Inflammatory macrophage (primary cell): ENCODE results near the gene RNF44.

Source experiments
- DNase-seq, 2 donors: peaks; one replicate each; pipeline ENCODE4 v3.0.0-alpha.2; 2020 to 2022

The RNF44 gene

DNA sequence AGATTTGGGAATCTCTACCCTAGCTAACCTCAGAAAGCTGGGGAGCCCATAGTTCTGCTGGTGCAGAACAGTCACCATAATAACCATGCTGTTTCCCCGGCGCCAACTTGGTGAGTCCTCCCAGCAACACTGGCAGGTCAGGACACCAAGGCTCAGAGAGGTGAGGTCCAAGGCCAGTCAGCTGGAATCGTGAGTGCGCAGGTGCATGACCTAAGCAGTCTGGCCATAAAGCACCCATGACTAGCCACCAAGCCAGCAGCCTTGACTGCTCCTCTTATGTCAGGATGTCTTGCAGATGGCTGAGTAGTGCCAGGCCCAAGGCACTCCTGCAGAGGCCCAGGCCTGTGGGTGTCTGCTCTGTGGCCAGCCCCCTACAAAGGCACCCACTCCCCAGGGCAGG, 2.6 kb downstream of the RNF44 start:
- DNase-seq, result no peak

DNA sequence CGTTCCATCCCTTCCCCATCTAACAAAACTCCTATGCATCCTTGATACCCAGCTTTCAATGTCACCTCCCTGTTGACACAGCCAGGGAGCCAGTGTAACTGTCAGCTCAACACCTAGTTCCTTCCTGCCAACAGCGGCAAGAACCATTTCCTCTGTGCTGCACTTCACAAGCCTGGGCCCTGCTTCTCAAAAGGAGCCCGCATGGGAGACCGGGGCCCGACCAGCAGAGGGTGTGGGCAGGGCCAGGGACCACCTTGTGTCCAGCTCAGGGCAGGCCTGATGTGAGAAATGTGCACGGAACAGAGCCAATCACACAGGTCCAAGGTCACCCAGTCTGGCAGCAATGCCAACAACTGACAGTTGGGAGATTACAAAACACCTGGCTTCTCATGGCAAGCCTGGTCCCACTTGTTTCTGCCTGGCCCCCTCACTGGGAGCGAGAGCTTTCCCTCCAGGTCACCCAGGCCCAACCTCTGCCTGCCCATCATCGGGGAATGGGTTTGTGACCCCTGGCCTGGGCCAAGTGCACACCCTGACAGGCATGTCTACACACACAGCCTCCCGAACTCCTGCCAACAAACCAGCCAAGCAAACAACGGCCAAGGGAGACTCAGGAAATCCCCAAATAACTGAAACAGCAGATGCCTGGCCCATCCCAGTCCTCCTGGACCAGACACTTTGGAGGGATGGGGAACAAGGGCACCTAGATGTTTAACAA, 3.1 kb downstream of the RNF44 start:
- peak in 1 of 2 donors; percentile 22 for DNase-seq

DNA sequence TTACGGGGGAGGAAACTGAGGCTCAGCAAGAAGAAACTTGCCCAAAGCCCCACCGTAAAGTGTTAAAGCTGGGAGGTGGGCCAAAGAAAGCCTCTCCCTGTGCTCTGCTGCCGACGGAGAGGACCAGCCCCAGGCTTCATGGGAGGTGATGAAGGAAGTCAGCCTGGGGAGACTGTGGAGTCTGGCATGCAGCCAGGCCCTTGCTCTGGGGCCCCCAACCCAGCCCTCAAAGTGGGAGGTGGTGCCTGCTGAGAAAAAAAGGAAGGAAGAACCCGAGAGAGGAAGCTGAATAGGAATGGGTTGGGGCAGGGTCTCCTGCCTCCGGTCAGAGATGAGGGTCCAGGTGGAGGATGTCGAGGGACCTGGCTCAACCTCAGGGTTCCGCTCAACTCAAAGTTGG, 3.8 kb downstream of the RNF44 start:
- DNase-seq, result peak; percentile 31 to 43

DNA sequence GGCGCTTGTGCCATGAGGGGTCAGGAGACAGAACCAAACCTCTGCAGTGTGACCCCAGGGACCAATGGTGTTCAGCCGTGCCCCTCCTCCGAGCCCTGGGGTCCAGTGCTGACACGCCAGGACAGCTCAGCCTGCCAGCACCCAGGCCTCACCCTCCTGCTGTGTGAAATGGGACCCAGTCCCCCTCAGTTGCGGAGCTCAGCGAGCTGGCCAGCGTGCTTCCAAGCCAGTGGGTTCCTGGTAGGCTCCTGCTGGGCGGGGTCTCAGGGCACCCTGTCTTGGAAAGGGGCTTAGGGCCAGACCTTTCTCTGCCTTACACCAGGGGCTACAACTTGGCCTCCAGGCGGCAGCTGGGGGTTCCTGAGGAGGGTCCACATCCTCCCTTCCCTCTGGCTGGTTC, 4.4 kb downstream of the RNF44 start:
- no peak for DNase-seq

DNA sequence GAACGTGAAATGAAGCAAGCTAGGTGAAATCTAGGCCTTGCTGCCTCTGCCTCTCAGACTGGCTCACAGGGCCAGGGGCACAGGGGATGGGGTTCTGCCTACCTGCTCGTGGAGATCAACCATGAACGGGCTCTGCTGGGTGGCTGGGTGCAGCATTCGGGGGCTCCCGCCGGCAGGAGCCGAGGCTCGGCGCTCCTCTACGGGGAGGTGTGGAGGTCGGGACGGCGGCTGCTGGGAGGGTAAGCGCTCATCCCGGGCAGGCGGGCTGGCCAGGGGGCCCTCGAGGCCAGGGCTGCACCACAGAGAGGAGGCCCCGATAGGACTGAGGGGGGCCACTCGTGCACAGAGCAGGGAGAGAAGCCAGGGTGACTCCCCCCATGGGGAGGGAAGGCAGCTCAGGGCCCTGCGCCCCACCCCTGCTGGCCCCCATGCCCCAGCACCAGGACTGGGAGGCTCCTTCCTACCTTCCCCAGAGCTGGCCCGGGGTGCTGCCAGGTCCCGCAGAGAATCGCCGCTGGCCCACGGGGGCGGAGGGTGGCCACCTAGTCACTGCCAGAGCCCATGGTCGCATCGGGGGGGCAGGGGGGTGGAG, 5.2 kb downstream of the RNF44 start:
- no peak for DNase-seq

DNA sequence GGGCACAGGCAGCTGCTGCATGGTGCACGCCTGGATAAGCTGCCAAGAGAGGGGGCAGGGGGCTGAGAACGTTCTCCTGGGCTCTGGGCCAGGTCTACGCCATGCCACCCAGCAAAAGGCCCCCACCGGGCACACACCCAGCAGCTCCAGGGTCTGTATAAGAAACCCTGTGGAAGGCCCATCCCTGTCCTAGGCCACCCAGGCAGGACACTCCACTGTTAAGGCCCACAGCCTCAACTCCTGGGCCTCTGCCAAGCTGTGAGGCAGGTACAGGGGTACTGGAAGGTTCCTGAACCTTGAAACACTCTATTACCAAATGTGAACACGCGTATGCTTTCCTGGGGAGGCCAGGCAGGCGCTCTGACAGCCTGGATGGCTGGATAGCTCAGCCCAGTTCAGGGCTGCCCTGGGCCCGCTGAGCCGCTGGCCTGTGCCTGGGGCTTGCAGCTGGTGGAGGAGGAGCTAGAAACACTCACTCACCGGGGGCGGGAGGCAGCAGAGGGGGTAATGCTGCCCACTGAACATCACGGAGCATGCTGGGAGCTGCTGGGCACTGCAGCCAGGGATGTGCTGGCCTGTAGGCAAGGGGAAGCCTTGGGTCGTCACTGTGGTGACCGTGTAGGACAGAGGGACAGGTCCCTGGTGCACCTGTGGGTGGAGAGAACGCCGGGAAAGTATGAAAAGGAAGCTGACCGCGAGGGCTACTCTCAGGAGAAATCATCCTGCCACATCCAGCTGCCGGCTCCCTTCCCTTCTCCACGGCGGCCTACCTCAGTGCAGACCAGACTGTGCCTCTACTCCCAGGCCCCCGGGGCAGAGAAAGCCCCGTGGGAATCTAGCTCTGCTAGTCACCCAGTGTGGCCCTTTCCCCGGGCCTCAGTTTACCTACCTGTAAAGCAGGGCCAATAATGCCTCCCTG, 6.0 kb downstream of the RNF44 start:
- DNase-seq, result peak in 1 of 2 donors; percentile 29

DNA sequence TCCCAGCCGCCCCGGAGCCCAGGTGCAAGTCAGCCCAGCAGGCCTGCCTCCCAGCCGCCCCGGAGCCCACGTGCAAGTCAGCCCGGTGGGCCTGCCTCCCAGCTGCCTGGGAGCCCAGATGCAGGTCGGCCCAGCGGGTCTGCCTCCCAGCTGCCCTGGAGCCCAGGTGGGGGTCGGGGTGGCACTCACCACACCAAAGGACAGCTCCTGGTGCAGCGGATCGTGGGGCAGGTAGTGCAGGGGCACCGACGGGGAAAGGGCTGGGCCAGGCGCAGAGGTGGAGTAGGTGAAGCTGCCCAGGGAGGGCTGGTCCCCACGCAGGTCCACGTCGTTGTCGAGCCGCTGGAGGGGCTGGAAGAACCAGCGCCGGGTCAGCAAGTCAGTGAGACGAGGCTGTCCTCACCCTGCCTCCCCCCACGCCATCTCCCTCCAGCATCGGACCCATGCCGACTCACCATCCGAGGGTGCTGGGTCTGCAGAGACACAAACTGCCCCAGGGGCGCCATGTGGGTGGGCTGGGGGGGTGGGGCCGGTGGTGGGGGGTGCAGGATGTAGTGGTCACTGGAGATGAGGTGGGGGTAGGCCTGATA, 6.7 kb downstream of the RNF44 start:
- DNase-seq, result no peak

DNA sequence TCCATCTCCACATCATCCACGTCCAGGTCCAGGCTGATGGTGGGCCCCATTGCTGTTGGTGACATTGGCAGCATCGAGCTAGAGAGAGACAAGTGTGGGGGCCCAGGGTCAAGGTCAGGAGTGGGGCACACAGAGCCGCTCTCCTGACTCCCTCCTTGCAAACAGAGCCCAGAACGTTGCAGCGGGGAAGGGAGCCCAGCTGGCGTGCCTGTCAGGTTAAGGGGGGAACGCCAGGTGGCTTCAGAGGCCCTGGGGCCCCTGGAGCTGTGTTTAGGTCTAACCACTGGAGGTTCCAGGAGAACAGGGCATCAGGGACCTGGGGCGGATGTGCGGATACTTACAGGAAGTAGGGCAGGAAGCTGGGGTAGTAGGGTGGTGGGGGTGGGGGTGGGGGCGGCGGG, 7.5 kb downstream of the RNF44 start:
- DNase-seq, result no peak

DNA sequence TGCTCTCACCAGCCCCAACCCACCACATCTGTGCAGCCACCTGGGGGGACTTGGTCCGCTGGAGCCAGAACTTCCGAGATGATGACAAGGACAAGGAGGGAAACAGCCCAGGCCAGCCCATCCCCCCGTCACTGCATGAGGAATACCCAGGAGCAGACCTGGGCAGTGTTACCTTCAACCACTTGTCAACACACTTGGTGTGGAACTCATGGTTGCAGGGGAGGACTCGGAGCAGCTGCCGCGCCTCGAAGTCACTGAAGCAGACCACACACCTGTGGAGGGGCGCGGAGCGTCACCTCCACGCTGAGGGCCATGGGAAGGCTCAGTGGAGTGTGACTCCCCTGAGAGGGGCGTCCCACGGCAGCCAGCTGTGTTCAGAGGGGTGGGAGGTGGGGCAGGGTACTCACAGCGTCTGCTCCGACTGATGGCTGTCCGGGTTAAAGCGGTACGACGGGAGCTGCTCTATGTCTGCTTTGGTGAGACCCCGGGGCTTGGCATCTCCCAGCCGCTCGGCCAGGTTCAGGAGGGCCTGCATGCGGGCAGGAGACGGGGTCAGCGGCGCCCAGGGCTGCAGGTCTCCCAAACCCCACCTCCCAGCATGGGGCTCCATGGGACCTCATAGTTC, 8.0 kb downstream of the RNF44 start:
- no peak for DNase-seq

DNA sequence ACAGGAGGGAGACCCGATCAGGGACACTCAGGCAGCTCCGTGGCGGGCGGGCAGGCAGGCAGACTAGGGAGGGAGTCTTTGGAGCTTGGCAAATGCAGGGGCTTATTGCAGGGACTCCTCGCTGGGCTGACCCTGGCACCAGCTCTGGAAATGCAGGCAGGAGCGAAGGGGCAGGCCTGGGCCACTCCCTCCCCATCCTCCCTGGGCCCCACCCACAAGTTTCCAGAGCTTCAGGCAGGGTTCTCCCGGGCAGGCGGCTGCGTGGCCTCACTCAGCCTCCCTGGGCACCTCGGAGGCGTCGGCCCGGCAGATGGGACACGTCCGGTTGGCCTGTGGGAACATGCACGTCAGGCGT, 8.5 kb downstream of the RNF44 start:
- no peak for DNase-seq

DNA sequence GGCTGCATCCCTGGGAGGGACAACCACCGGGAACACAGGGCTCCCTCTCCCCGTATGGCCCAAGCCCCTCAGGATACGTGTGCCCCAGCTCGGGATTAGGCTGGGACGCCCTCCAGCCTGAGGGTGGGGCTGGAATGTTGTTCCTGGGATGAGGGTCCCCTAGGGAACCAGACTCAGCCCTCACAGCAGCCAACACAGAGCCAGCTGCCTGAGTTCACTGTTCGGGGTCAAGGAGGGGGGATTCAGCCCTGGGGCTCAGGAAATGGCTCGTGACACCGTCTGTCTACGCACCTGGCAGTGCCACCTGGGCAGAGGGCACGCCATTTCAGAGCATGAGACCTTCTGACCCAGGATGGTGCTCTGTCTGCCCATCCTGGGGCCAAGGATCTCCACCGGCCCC, 8.9 kb downstream of the RNF44 start:
- no peak for DNase-seq

DNA sequence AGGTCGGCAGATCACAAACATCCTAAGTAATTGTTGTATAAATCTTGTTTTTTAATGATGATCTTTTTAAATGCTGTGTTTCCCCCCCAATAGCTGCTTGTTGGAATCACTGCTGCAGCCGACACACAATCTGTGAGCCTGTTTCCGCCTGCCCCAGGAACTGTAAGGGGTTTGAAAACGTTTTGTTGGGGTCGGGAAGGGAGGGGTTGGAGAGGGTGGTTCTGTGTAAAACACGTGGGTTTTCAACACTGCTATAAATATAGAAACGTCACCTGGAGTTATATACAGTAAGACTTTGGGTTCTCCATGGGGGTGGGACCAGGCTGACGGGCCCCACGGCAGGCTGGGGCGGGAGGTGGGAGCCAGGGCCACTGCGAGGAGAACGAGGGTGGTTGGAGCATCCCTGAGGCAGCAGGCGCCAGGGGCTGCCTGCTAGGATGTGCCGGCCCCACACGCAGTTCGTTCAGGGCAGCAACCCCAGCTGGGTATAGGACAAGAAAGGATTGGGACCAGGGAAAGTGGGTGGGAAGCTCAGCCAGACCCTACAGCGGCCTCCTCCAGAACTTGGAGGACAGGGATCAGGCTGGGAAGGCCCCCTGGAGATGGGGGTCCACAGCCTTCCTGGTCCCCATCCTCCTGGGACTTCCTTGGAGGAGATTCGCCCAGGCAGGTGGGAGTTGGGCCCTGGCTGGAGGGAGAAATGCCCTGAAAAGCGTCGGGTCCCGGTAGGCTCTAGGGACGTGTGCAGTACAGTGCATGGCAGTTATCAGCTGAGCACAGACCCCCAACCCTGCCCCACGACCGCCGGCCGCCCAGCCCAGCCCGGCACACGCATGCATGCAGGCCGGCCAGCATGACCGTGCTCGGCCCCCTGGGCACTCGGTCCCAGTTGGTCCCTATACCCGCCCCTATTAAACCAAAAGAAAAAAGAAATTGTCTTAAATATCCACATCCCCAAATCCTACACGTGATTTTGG, 9.7 kb downstream of the RNF44 start:
- no peak for DNase-seq

DNA sequence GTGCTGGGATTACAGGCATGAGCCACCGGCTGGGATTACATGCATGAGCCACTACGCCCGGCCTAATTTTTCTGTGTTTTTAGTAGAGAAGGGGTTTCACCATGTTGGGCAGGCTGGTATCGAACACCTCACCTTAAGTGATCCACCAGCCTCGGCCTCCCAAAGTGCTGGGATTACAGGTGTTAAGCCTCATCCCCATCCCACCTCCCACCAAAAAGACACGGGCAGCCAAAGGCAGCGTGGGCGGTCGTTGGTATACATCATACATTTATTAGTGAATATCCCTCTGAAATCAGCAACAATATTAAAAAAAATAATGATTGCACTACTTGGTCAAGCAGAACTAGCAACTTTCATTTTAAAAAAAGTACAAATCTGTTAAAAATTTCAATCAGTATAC, 10.7 kb downstream of the RNF44 start:
- DNase-seq, result no peak

DNA sequence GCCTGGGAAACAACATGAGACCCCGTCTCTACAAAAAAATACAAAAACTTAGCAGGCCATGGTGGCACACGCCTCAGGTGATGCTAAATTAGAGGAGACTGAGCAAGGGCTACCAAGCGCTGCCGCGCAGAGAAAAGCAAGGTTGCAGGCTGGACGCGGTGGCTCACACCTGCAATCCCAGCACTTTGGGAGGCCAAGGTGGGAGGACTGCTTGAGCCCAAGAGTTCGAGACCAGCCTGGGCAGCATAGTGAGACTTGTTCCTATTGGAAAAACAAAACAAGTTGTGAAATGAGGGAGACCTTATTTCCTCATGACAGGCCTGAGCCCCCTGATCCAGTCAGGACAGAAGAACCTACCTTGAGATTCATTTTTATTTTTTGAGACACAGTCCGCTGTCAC, 11.5 kb downstream of the RNF44 start:
- DNase-seq, result no peak

DNA sequence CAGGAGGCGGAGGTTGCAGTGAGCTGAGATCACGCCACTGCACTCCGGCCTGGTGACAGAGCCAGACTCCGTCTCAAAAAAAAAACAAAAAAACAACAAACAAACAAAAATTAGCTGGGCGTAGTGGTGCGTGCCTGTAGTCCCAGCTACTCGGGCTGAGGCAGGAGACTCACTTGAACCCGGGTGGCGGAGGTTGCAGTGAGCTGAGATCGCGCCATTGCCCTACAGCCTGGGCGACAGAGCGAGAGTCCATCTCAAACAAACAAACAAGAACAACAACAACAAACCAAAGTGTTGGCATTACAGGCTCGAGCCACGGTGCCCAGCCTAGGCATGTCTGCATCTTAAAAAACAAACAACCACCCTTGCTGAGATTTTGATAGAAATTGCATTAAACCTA, 12.2 kb downstream of the RNF44 start:
- no peak for DNase-seq

DNA sequence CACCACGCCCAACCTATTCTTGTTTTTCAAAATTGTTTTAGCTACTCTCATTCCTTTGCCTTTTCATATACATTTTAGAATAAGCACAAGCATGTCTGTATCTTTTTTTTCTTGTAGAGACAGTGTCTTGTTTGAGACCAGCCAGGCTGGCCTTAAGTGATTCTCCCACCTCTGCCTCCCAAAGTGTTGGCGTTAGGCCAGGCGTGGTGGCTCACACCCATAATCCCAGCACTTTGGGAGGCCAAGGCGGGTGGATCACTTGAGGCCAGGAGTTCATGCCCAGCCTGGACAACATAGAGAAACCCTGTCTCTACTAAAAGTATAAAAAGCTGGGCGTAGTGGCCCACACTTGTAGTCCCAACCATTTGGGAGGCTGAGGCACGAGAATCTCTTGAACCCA, 13.1 kb downstream of the RNF44 start:
- no peak for DNase-seq

DNA sequence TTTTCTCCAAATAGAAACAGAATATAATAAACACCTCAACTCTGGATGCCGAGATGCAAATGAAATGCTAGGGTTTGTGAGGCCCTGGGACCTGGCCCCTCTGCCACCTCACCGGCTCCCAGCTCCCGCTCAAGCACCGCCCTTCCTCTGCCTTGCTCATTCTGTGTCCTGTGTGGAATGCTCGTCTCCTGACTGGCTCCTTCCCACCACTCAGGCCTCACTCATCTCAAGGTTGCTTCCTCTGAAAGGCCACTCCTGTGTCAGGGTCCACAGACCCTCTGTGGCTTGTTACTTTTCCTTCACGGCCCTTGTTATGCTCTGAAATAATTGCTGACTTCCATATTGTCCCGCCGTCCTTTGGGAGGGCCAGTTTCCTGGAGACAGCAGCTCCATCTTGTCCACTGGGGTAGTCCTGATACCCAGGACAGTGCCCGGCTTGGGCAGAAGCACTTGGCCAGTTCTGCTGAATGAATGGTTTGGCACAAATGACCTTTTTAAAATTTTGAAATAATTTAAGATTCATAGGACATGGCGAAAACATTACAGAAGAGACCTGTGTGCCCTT, 15.4 kb downstream of the RNF44 start:
- DNase-seq, result no peak

DNA sequence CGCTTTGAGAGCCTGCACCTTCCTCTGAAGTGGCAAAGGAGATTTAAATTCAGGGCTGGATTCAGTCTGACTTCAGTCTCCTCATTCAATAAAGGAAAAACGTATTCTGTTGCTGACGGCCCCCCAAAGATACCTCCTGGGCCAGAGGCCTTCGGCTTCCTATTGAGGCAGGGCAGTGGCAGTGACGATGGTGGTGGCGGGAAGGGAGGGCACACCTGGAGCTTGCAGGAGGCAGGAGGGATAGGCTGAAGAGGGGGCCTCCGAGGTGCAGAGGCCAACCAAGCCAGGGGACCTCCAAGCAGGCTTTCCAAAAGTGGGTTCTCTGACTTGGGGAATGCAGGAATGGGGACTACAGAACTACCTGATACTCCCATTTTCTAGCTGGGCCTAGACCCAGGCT, 15.9 kb downstream of the RNF44 start:
- DNase-seq, result no peak

DNA sequence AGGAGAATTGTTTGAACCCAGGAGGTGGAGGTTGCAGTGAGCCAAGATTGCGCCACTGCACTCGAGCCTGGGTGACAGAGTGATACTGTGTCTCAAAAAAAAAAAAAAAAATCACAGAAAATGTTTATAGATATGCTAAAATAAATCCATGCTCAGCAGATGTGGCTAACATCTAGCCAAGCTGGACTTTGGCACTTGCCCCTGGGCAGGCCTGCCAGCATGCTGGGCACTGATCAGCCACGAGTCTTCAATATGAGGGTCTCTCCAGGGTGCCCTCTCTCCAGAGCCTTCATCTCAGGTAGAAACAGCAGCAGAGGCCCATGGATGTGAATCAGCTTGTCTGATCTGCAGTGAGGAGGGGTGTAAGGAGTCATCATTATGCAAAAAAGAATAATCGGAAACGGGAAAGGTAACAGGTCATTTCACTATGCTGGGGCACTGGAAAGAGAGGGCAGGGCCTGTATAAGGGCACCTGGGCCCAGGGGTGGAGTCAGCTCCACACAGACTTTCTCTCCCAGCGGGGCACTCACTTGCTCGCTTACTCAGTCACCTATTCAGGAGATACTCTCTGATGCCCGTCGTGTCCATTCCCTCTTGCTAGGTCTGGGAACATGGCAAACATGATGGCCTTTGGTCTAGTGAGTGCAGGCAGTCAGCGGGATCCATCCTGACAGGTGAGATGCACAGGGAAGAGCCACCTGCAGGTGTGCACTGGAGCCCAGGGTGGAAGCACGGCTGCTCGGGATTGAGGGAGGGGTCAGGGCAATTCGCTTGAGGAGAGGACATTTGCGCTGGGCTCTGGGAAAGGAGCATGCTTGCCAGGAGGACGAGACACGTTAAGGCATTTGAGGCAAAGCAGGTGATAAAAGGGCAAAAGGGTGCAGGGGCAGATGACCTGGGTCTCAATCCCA, 17.1 kb downstream of the RNF44 start:
- DNase-seq, result no peak

DNA sequence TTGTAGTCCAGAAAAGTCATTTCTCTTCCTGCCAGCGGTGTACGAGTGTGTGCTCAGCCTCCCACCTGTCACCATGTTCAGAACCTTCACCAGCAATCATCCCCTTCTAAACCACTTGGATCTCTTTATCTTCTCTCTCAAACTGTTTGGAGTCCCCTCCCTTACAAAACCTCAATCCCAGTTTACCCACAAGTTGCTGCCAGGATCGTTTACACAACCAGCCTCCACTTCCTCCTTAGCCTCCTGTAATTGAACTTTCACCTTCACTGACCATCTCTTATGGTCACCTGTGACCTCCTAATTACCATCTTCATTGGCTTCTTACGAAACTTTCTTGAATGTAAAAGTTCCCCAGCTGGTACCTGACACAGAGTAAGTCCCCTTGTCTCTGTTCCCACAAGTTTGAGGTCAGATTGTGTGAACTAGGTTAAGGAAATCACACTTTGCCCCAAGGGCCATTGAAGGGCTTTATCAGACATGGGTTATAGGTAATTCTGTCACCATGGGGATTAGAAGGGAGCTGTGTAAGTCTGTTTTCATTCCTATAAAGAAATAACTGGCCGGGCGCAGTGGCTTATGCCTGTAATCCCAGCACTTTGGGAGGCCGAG, 20.0 kb downstream of the RNF44 start:
- no peak for DNase-seq
